Right kidney (tissue), 9 donors: Measurements from ENCODE around the gene ADGRA1.
A peak's percentile ranks its signal among the peaks of the same experiment; 100 is the strongest.
"Not testable (repeated sequence)": the region's sequence is repeated elsewhere in the genome, so short reads cannot be mapped to it uniquely, and the experiment has no call there.

ENCODE experiments used
- DNase-seq: peaks from one replicate; pipeline ENCODE4 v3.0.0-alpha.2; 2016
- long read RNA-seq, 8 donors: transcript quantifications; one replicate each; lab custom pipeline, GENCODE V29; 2026

Gene ADGRA1
- long read RNA-seq, donor 1 = 0 reads
- long read RNA-seq, donor 2 = 0 reads
- long read RNA-seq, donor 3 = 0 reads
- long read RNA-seq, donor 4, full-length matches to known transcripts = 2 of 2 reads
- long read RNA-seq, donor 4, partial matches to known transcripts = 0 of 2 reads
- long read RNA-seq, donor 4, other reads (novel, unspliced or antisense) = 0 of 2 reads
- long read RNA-seq, donor 5 = 0 reads
- long read RNA-seq, donor 6 = 0 reads
- long read RNA-seq, donor 7 = 0 reads
- long read RNA-seq, donor 8, full-length matches to known transcripts = 1 of 1 reads
- long read RNA-seq, donor 8, partial matches to known transcripts = 0 of 1 reads
- long read RNA-seq, donor 8, other reads (novel, unspliced or antisense) = 0 of 1 reads

GRCh38 chr10:133087679-133088178 is at the start of gene ADGRA1:
Gene ADGRA1 (plus strand): TSS chr10:133087924. CDS start chr10:133088910, 986 bp downstream.
- peak; percentile 36 for DNase-seq

- no peak for DNase-seq
Observed at GRCh38 chr10:133038036-133038823, 49.5 kb upstream of the ADGRA1 start.

- DNase-seq = no peak
Observed at GRCh38 chr10:133039107-133039802, 48.5 kb upstream of the ADGRA1 start.

GRCh38 chr10:133039803-133040165 is 47.9 kb upstream of the ADGRA1 start:
- no peak for DNase-seq

- no peak for DNase-seq
Observed at GRCh38 chr10:133040198-133040597, 47.5 kb upstream of the ADGRA1 start.

GRCh38 chr10:133041101-133041500 is 46.6 kb upstream of the ADGRA1 start:
- no peak for DNase-seq

- DNase-seq = no peak
Observed at GRCh38 chr10:133042061-133042460, 45.7 kb upstream of the ADGRA1 start.

GRCh38 chr10:133042816-133043215 is 44.9 kb upstream of the ADGRA1 start:
- DNase-seq = no peak

GRCh38 chr10:133043541-133044225 is 44.0 kb upstream of the ADGRA1 start:
- DNase-seq = no peak

- DNase-seq = peak; percentile 75
Observed at GRCh38 chr10:133044401-133044811, 43.3 kb upstream of the ADGRA1 start.

GRCh38 chr10:133045556-133046389 is 42.0 kb upstream of the ADGRA1 start:
- DNase-seq = no peak

GRCh38 chr10:133046390-133046765 is 41.3 kb upstream of the ADGRA1 start:
- no peak for DNase-seq

GRCh38 chr10:133047526-133048123 is 40.1 kb upstream of the ADGRA1 start:
- DNase-seq = no peak

GRCh38 chr10:133048266-133048665 is 39.5 kb upstream of the ADGRA1 start:
- no peak for DNase-seq

- DNase-seq = no peak
Observed at GRCh38 chr10:133048926-133049325, 38.8 kb upstream of the ADGRA1 start.

- no peak for DNase-seq
Observed at GRCh38 chr10:133049639-133050038, 38.1 kb upstream of the ADGRA1 start.

- DNase-seq = no peak
Observed at GRCh38 chr10:133050371-133050770, 37.4 kb upstream of the ADGRA1 start.

GRCh38 chr10:133052076-133052475 is 35.6 kb upstream of the ADGRA1 start:
- DNase-seq = no peak

GRCh38 chr10:133053527-133054133 is 34.1 kb upstream of the ADGRA1 start:
- DNase-seq = not testable (repeated sequence)

GRCh38 chr10:133055470-133055869 is 32.3 kb upstream of the ADGRA1 start:
- DNase-seq = no peak
